GM18861 (cell line): ENCODE results near the gene TAGLN3.

ENCODE experiments used
- ATAC-seq: cut with Tn5 transposase; IDR thresholded peaks from one replicate; pipeline ENCODE4 v1.9.1; 2021; ENCODE audit not compliant: unreplicated experiment

The TAGLN3 gene

DNA sequence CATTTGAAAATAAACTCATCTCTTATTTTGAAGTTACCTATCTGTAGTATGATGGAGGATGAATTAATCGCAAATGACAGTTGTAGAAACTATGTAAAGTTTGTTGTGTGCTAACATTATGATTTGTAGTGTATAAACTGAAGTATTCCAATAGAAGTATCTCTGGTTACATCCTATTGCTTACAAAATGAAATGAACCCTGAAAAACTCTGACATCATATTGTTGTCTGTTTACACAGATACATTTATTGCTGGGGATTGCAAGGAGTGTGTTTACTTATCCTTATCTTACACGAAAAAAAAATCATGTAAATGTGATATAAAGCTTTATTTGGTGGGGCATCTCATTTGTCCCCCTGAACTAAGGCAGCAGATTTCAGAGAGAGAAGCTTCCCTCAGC lies 22.5 kb upstream of the TAGLN3 start:
- ATAC-seq = no peak

DNA sequence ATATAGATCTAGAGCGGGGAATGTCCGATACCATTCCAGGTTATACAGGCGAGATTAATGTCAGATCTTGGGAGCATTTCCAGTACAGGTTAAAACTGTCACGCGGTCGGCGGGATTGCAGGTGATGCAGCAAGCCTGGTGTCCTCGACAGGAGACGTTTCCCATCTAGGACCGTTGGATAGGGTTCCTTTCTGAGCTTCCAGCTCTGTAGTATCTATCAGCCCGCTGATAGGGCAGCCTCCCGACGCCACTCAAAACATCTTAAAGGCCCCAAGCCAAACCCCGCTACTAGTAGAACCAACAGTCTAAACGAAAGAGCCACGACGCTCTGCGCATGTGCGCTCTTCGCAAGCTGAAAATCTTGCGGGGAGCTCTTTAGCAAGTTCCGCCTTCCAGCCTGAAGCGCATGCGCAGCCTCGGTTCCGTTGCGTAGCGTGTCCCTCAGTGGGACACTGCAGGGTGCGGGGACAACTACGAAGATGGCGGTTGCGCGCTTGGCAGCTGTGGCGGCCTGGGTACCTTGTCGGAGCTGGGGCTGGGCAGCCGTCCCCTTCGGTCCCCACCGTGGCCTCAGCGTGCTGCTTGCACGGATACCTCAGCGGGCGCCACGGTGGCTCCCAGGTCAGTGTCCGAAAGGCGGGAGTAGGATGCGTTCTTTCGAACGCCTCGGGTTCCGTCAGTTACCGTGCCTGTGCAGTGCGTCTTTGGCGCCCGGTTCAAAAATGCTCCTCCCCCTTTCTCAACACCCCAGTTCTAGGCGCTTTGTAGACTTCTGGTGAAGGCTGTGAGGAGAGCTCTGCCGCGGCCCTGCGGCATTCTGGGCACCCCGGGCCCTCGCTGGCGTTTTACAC lies 19.9 kb upstream of the TAGLN3 start, which contains the start of gene ABHD10:
ABHD10 (plus strand) TSS at position 444 of the 851 bp plus-strand sequence; CDS start at position 480, 36 bp downstream.
- ATAC-seq = peak; percentile 94

DNA sequence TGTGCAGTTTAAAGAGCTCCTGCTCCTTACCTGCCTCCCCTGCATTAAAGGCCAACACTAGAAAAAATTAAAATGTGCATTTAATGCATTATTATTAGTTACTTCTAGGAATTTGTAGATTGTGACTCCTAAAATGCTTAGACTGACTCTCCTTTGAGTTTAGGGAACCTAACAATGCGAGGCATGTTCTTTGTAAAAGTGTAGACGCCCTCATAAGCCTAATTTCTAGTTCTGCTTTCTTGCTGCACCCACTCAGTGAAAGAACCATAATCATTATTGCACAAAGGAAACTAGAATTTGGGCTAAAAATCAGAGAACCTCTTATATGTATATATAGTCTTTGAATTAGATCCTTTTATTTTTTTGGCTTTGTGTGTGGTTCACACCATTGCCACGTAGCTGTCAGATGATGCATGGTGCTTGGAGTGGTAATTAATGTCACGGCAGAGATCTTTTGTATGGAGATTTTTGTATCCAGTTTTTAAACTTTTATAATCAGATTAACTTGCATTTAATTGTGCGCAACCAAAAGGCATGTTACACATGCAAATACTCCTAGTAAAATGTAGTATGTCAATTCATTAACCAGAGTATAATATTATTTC lies 19.2 kb upstream of the TAGLN3 start:
- ATAC-seq = peak; percentile 18

DNA sequence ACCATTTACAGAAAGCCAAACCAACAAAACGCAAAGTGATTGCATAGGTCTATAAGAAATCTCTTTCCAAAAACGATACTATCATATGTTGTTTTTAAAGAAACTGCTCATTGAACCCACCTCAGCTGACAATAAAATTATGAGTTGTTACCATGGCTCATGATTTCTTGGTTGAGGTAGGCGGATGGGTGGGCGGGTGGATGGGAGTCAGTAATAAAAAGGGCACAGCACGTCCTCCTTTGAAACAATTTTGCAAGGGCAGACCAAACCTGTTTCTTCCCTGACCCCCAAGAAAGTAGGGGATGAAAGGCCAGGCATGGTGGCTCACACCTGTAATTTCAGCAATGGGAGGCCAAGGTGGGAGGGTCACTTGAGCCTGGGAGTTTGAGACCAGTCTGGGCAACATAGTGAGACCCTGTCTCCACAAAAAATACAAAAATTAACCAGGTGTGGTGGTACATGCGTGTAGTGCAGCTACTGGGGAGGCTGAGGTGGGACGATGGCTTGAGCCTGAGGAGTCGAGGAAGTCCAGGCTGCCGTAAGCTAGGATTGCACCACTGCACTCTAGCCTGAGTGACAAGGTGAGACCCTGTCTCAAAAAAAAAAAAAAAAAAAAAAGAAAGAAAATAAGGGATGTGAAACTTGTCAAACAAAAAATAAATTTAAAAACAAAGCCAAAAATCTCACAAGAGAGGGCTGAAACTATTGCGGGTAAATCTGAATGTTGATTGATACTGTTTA lies 17.8 kb upstream of the TAGLN3 start:
- no peak for ATAC-seq

DNA sequence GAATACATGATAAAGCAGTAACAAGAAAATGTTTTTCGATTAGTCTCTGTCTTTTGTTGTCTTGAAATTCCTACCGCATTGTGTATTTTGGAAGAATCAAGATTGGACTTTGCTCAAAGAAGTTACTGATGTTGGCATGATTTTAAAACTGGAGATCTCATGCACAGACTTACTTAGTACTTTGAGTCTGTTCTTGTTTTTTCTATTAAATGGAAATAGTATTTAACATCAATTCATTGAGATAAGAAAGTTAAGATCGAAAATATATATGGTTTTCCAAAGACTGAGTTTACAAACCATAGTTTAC lies 17.3 kb upstream of the TAGLN3 start:
- no peak for ATAC-seq

DNA sequence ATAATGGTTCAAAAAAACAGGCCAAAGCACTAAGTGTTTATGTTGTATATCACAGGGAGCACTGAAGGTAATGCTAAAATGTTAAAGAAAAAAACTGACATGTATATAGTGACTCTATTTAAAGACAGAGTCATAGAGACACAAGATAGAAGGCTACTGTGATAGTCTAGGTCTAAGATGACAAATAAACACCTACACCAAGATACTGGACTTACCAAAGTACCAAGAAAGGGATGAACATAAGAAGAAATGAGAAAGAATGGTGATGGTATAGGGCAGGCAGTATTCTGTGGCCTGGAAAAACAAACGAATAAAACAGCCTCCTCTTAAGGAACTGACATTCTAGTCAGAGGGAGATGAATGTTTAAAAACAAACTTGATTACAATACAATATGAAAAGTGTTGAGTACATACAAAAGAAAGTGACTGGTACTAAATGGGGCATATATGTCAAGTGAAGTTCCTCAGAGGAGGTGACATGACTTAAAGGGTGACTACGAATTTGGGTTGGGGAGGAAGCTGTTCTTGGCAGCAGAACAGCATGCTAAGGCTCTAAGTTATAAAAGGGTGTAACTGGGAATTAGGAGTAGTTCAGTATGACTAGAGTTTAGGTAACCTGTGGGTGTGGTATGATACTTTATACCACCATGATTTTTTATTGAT lies 14.0 kb upstream of the TAGLN3 start:
- no peak for ATAC-seq

DNA sequence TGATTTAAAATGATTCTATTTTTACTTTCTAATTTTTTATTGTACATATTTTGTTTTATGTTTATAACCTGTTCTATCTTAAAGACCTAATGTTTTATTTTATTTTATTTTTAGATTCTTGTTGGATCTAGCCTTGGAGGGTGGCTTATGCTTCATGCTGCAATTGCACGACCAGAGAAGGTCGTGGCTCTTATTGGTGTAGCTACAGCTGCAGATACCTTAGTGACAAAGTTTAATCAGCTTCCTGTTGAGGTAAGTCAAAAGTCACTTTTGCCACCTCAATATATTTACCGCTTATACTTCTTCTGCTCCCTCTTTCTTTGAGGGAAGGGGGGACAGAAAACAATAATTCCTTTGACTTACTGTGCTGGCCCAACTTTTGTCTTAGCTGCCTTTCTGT lies 11.9 kb upstream of the TAGLN3 start:
- ATAC-seq = no peak

DNA sequence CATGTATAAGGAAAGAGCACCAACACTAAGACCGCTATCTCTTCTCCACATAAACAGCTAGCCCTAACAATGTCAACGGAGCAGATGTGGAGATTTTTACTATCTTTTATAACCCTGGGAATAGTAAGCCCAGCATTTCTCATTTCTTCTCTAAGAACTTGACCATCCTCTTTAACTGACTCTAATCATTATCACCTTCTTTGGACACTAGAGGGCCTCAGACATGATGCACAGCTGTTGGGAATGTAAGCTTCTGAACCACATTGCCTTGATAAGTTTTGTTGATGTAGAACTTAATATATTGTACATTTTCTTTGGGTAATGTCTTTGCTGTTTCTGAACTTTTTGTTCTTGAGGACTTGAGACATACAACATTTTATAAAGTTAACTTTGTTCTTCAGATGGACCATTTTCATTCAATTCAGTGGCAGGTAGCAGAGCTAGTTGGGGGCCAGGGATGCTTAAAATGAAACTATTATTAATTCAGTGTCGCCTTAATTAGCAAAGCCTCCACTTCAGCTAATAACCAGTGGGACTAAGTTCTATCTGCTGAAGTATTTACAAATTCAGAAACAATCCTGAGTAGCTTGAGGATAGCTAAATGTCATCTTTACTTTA lies 9.6 kb upstream of the TAGLN3 start:
- ATAC-seq = peak; percentile 86

DNA sequence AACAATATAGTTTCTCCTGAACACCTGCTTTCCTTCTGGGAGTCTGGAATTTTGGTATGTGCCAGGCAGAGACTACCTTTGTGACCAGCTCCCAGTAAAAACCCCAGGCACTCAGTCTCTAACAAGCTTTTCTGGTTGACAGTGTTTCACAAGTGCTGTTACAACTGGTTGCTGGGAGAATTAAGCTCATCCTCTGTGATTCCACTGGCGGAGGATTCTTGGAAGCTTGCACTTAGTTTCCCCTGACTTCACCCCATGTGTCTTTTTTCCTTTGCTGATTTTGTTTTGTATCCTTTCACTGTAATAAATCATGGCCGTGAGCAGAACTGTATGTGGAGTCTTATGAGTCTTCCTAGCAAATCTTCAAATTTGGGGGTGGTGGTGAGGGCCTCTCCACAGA lies 5.7 kb upstream of the TAGLN3 start:
- ATAC-seq = no peak

DNA sequence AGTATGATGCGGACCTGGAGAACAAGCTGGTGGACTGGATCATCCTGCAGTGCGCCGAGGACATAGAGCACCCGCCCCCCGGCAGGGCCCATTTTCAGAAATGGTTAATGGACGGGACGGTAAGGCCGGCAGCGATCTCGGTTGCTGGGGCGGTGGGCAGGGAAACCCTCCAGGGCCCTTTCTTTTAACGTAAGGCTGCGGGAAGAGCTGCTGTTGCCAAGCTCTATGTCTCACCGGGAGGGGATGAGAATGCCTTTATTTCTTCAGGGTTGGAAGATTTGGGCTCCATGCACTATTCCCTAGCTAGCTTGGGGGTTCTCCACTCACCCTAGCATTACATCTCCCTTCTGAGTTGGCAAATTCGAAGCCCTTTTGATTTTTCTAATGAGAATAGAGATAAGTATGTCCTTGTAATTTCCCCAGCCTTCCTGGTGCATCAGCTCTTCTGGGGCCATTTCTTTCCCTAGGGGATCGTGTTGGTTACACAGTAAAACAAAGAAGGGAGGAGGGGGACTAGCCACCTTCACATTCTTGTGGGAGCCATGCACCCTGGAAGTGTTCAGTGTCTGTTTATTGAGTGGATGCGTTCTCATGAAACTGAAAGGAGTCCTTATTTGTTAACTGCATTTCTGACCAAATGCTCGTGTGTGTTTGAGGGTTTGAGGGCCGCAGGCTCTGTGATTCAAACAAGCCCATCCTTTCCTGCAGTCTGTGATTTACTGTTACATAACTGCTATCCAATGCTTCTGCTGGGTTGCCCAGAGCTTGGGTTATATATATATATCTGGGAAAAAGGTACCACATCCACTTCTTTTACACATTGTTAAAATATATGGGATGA lies 982 bp downstream of the TAGLN3 start:
- no peak for ATAC-seq

DNA sequence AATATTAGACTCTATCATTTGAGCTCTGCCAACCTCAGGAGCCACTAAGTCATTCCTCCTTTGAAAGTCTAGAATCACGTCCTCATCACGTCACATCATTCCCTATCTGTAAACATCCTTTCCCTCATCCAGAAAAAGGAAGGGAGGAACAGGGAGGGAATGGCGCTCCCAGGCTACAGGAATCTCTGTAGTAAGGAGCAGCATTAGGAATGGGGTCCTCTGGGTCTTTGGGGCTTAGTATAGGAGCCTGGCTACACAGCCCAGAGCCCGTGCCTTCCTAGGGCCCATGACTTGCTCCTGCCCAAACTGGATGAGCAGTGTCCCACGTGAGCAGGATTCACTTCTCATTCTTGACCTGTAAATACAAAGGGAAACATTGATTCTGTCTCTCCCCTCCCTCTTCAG lies 1.6 kb downstream of the TAGLN3 start:
- no peak for ATAC-seq

DNA sequence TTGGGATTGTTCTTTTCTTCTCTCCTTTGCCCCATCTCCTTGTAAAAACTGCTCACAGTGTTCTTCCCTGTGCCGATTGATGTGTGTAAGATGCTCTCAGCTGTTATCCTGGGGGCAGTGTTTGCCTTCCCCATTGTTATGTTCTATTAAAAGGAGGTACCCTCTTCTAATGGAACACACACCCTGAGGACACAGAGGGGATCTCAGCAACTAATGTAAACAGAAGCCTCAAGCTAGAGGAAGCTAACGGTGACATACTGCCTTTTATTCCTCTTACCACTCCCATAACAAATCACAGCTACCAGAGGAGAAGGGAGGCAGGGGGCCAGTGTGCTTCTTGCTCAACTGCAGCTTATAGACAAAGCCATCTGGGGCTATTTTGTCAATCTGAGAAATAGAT lies 2.2 kb downstream of the TAGLN3 start:
- no peak for ATAC-seq

DNA sequence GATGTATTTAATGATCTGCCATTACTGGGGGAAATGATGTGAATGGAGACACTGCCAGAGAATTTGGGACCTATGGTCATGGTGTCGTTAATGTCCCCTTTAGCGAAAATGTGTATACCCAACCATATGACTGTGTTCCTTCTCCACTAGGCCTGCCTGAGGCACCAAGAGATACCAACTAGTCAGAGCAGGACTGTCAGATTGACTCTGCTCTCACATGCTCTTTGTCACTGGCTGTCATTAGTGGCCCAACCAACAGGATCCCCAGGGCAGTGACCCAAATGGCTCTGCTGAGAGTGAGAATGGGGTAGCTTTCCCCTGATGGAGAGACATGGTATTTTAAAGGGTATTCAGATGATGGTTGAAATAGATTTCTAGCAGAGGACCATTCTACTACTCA lies 2.8 kb downstream of the TAGLN3 start:
- ATAC-seq = no peak

DNA sequence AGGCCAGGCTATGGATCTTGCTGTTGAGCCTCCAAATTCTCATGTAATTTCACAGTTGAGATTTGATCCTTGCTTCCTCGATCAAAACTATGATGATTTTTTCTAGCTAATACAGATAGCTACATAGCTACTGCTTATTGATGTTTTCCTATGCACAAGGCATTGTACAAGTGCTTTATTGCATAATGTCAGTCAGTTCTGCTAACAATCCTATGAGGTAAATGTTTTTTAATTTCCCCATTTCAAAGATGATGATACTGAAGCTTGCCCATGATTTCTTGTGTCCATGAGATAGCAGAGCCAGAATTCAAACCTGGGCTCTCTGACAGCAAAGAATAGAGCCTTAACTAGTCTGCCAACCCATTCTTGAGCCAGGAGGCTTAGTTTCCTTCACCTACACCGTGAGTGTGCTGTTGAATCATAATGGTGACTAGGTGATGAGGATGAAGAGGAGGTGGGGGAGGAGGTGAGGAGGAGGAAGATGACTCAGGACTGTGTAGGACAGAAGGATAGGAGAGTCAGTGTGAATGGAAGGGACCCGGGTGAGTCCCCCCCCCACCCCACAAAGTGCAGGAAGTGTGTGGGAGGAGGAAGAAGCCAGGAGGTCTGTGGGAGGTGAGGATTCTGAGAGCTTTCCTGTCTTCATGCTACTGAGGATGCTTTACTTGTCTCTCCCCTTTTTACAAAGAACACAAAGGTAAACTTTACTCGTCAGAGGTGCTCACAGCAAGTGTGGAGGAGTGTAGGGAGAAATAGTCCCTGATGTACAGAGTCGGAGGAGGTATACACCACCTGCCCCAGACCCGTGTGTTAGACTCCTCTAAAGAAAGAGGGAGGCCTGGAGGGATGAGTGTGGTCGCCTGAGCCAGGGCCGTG lies 3.6 kb downstream of the TAGLN3 start:
- no peak for ATAC-seq

DNA sequence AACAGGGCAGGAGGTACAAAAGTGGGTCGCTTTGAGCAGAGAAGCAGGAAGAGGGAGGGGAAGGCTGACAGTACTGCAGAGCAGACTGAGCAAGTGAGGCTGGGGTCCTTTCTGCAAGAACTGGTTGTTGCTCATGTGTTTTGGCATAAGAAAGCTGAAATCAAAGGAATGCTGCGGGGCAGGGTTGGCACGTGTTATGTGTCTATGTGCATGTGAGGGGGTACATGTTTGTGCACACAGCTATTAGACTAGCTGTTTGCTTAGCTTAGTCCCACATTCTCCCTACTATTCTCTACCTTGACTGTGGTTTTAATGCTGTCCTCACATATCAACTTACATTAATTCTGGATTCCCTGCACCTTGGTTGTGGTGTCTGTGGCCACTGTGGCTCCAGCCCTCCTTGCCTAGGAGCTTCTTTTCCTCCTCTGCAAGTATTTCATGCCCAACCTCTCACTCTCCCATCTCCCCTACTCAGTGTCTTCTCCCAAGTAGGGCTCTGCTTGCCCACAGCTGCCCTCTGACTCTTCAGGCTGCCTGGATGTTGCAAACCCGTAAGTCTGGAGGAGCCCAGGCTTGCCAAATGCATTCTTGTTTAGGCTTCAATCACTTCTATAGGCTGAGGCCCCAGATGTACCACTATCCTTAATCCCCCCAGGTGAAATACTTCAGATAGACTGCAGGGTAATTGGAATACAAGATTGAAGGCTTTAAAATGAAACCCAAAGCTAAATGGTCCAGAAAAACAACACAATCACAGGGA lies 4.8 kb downstream of the TAGLN3 start:
- no peak for ATAC-seq

DNA sequence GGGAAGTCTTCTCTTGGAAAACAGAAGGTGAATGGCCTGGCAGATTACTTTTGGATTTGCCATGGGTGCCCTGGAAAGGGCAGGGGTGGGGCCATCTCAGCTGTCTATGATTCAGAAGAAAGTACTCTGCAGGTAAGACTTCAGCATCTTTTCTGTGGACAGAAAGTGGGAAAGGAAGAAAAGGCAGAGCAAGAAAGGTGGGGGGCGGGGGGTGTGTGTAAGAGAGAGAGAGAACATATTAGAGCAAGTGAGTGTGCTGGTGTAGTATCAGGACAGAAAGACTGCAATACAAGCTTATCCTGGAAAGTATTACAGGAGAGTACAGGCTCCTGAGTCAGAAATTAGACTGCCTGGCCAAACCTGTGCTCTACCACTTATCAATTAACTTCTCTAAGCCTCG lies 5.5 kb downstream of the TAGLN3 start:
- no peak for ATAC-seq

DNA sequence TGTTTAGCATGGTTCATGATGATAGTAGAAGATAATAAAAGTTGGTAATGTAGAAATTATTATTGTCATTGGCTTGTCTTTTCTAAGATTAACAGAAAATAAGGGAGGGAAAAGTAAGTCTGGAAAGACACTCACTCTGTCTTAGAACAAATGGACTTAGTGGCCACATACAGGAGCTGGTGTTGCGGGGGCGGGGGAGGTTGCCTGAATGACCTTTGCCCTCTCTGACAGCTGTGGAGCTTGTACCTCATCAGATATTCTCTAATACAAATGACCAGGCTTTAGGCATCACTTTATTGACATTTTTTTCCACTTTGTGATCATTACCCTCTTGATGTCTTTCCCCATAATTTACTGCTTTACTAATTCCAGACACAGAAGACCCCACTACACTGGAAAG lies 5.9 kb downstream of the TAGLN3 start:
- ATAC-seq = no peak

DNA sequence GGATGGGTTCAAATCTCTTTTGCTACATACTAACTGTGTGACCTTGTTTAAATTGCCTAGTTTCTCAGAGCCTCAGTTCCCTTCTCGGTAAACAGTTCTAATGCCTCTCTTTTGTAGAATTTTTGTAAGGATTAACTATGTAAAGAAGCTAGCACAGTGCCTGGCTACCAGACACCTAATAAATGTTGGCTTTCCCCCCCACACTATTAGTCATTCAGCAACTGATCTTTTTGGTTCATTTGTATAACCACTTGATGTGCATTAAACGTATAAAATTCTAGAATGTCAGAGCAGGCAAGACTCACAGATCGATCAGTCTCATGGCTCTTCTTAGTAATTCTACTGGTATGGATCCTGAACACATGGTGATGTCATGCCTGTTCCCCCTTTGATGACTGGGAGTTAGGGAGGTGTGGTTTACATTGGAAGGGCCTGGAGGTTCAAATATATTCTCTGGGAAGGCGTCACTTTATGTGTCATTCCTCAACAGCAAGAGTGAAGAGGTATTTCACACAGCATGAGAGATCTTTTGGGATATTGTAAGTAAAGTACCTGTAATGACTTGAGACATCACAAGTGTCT lies 6.5 kb downstream of the TAGLN3 start:
- no peak for ATAC-seq
